ENCODE measurements around the gene NRXN3.

Gene NRXN3

GRCh38 chr14:79279645-79280597, 1109.7 kb downstream of the NRXN3 start:
- no peak for TF ChIP-seq CTCF (IDR thresholded peaks at IDR 0.05; ENCODE audit: low read depth, low read length)
- no peak for DNase-seq (ENCODE audit: extremely low read depth, low read depth)

- TF ChIP-seq CTCF (IDR thresholded peaks at IDR 0.05; ENCODE audit: low read depth, low read length) = no peak
- DNase-seq (ENCODE audit: extremely low read depth, low read depth) = no peak
Measured at GRCh38 chr14:79281244-79282152, 1111.3 kb downstream of the NRXN3 start.

GRCh38 chr14:79284621-79285020, 1114.4 kb downstream of the NRXN3 start:
- TF ChIP-seq CTCF (IDR thresholded peaks at IDR 0.05; ENCODE audit: low read depth, low read length) = no peak
- DNase-seq (ENCODE audit: extremely low read depth, low read depth) = no peak

GRCh38 chr14:79285263-79285662, 1115.1 kb downstream of the NRXN3 start:
- no peak for TF ChIP-seq CTCF (IDR thresholded peaks at IDR 0.05; ENCODE audit: low read depth, low read length)
- no peak for DNase-seq (ENCODE audit: extremely low read depth, low read depth)

- DNase-seq (ENCODE audit: extremely low read depth, low read depth) = no peak
- no peak for TF ChIP-seq CTCF (IDR thresholded peaks at IDR 0.05; ENCODE audit: low read depth, low read length)
Measured at GRCh38 chr14:79287976-79288375, 1117.8 kb downstream of the NRXN3 start.

- no peak for TF ChIP-seq CTCF (IDR thresholded peaks at IDR 0.05; ENCODE audit: low read depth, low read length)
- DNase-seq (ENCODE audit: extremely low read depth, low read depth) = no peak
Measured at GRCh38 chr14:79293482-79294177, 1123.5 kb downstream of the NRXN3 start.
